C4-2B (cell line): ENCODE measurements around the gene TREML2.

ENCODE experiments used
- CTCF ChIP-seq: fragments of 450-650 bp; conservative IDR thresholded peaks from 2 replicates; pipeline ENCODE4 v1.5.1; 2017; ENCODE audit warnings: mild to moderate bottlenecking
- ZFX ChIP-seq: fragments of 450-650 bp; IDR thresholded peaks from 2 replicates; pipeline ENCODE4 v1.6.1; 2017

GRCh38 chr6:41191569-41191968 is 9.4 kb downstream of the TREML2 start:
- TF ChIP-seq CTCF (peak; percentile 73), ZFX (no peak)
